HepG2 (cell line): ENCODE results near the gene OTOP2. TPM values are rescaled to one million over a fixed set of nuclear protein-coding genes. Genes with fewer than 3 reads are reported as not detected.

ENCODE experiments used
- CENPT ChIP-seq: sonication (generic); formaldehyde crosslinking; IDR thresholded peaks from 2 replicates; pipeline ENCODE4 v1.8.0; 2022; ENCODE audit warnings: low read depth, mild to moderate bottlenecking, moderate library complexity, missing genetic modification reagents
- ETV5 ChIP-seq: IDR thresholded peaks from 2 replicates; pipeline ENCODE4 v1.6.1; 2018; ENCODE audit warnings: missing biosample characterization, missing genetic modification reagents, inconsistent platforms, borderline replicate concordance
- FOXO1 ChIP-seq: sonication (generic); formaldehyde crosslinking; IDR thresholded peaks from 2 replicates; pipeline ENCODE4 v1.4.0; 2020; ENCODE audit warnings: missing genetic modification reagents
- HNRNPLL ChIP-seq: fragments of 200-400 bp; formaldehyde crosslinking; IDR thresholded peaks from 2 replicates; pipeline ENCODE4 v1.6.1; 2017; ENCODE audit warnings: mild to moderate bottlenecking, low read depth, low read length; ENCODE audit not compliant: poor library complexity, severe bottlenecking
- IKZF1 ChIP-seq: fragments of 450-650 bp; IDR thresholded peaks from 2 replicates; pipeline ENCODE4 v1.7.1; 2016
- IKZF4 ChIP-seq: sonication (generic); formaldehyde crosslinking; IDR thresholded peaks from 2 replicates; pipeline ENCODE4 v1.5.1; 2020; ENCODE audit warnings: borderline replicate concordance, mild to moderate bottlenecking, low read depth, missing genetic modification reagents; ENCODE audit errors: not compliant biosample characterization
- MAFF ChIP-seq: IDR thresholded peaks from 2 replicates; pipeline ENCODE4 v1.6.1; 2011; ENCODE audit warnings: low read depth, low read length, improper control_type of control experiment
- MYC ChIP-seq: sonication (generic); formaldehyde crosslinking; IDR thresholded peaks from 2 replicates; pipeline ENCODE4 v1.9.0; 2021; ENCODE audit warnings: missing genetic modification reagents, borderline replicate concordance
- PITX1 ChIP-seq: sonication (generic); formaldehyde crosslinking; IDR thresholded peaks from 2 replicates; pipeline ENCODE4 v1.5.1; 2020; ENCODE audit warnings: mild to moderate bottlenecking, missing genetic modification reagents
- POLR2AphosphoS5 ChIP-seq: IDR thresholded peaks from 2 replicates; pipeline ENCODE4 v1.6.1; 2012; ENCODE audit warnings: low read depth, low read length
- POLR2G ChIP-seq: fragments of 200-400 bp; formaldehyde crosslinking; IDR thresholded peaks from 2 replicates; pipeline ENCODE4 v1.6.1; 2018; ENCODE audit warnings: mild to moderate bottlenecking, low read depth, low read length, moderate library complexity
- SIX1 ChIP-seq: sonication (generic); formaldehyde crosslinking; IDR thresholded peaks from 2 replicates; pipeline ENCODE4 v1.4.0; 2020; ENCODE audit warnings: missing genetic modification reagents, borderline replicate concordance
- SUZ12 ChIP-seq: fragments of 150-350 bp; IDR thresholded peaks from 2 replicates; pipeline ENCODE4 v1.6.1; 2014; ENCODE audit warnings: low read depth, low read length
- TRIM24 ChIP-seq: sonication (generic); formaldehyde crosslinking; IDR thresholded peaks from 2 replicates; pipeline ENCODE4 v1.8.0; 2022; ENCODE audit warnings: mild to moderate bottlenecking, missing genetic modification reagents
- ZBTB38 ChIP-seq: sonication (generic); formaldehyde crosslinking; IDR thresholded peaks from 2 replicates; pipeline ENCODE4 v1.5.1; 2020; ENCODE audit warnings: mild to moderate bottlenecking, missing genetic modification reagents
- ZFP82 ChIP-seq: sonication (generic); formaldehyde crosslinking; IDR thresholded peaks from 2 replicates; pipeline ENCODE4 v1.5.1; 2020; ENCODE audit warnings: mild to moderate bottlenecking, missing genetic modification reagents, borderline replicate concordance
- ZNF563 ChIP-seq: sonication (generic); formaldehyde crosslinking; IDR thresholded peaks from 2 replicates; pipeline ENCODE4 v1.8.0; 2022; ENCODE audit warnings: mild to moderate bottlenecking, moderate library complexity, missing genetic modification reagents
- ZNF598 ChIP-seq: sonication (generic); formaldehyde crosslinking; IDR thresholded peaks from 2 replicates; pipeline ENCODE4 v1.5.1; 2020; ENCODE audit warnings: mild to moderate bottlenecking, missing genetic modification reagents, borderline replicate concordance
- ZNF781 ChIP-seq: sonication (generic); formaldehyde crosslinking; IDR thresholded peaks from 2 replicates; pipeline ENCODE4 v1.5.1; 2020; ENCODE audit warnings: borderline replicate concordance, mild to moderate bottlenecking, missing genetic modification reagents; ENCODE audit errors: not compliant biosample characterization
- ZZZ3 ChIP-seq: sonication (generic); formaldehyde crosslinking; IDR thresholded peaks from 2 replicates; pipeline ENCODE4 v1.4.0; 2020; ENCODE audit warnings: missing genetic modification reagents, mild to moderate bottlenecking, borderline replicate concordance
- polyA plus RNA-seq, 8 experiments: library from polyadenylated mRNA; depleted of rRNA in 3 of 8; stranded (reverse) in 7 of 8; unstranded in 1 of 8; fragments of >200 nt; fragmentation: Illumina TruSeq in 4 of 8; extraction: Trizol in 4 of 8; gene quantifications; 2 replicates each; pipeline versions ENCODE4 v1.2.1 to v1.2.3, GENCODE V29; 2011 to 2016; ENCODE audit warnings: low read depth in 4 of 8, missing spikeins in 1 of 8, mixed read lengths in 1 of 8; ENCODE audit not compliant: insufficient read depth in 1 of 8
- total RNA-seq, 5 experiments: library from RNA; depleted of rRNA; stranded (reverse); fragments of >200 nt; fragmentation: Illumina TruSeq; extraction: Trizol; gene quantifications; 2 replicates each; pipeline ENCODE4 v1.2.3, GENCODE V29; 2016; ENCODE audit warnings: low read depth in 1 of 5
- TF ChIP-seq, protein P1 (sequence below): sonication (generic); formaldehyde crosslinking; IDR thresholded peaks from 2 replicates; pipeline ENCODE4 v1.5.0; 2020; ENCODE audit warnings: missing genetic modification reagents
- TF ChIP-seq, protein P2 (sequence below): sonication (generic); formaldehyde crosslinking; IDR thresholded peaks from 2 replicates; pipeline ENCODE4 v1.4.0; 2020; ENCODE audit warnings: mild to moderate bottlenecking, missing genetic modification reagents
- TF ChIP-seq, protein P3 (sequence below): sonication (generic); formaldehyde crosslinking; IDR thresholded peaks from 2 replicates; pipeline ENCODE4 v1.4.0; 2020; ENCODE audit warnings: missing genetic modification reagents, mild to moderate bottlenecking, borderline replicate concordance
- TF ChIP-seq, protein P4 (sequence below): sonication (generic); formaldehyde crosslinking; IDR thresholded peaks from 2 replicates; pipeline ENCODE4 v1.5.0; 2020; ENCODE audit warnings: missing genetic modification reagents
- TF ChIP-seq, protein P5 (sequence below): sonication (generic); formaldehyde crosslinking; IDR thresholded peaks from 2 replicates; pipeline ENCODE4 v1.9.0; 2021; ENCODE audit warnings: missing genetic modification reagents, mild to moderate bottlenecking, borderline replicate concordance

OTOP2 gene
- total and polyA plus RNA-seq, 2 of the 13 experiments (the other 11 are each of a cell fraction or from before 2014, with no cell fraction given), result not detected

DNA sequence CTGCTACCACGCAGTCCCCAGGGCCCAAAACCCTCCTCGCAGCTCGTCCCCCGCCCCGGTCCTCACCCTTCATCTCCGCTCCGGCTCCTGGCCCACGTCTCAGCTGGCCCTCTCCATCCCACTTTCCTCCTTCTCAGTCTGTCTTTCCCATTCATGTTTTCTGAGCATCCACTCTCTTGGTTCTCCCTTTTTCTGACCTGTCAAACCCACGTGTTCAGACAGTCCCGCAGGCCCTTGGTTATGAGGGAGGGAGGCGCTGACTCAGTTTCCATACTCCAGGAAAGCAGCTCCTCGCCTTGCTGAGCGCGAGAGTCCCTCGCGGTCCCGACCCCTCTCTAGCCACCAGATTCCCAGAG is 48.9 kb downstream of the OTOP2 start (continued):
- TF ChIP-seq POLR2G (no peak), HNRNPLL (no peak), ZFP82 (0 out of 2 replicates have a peak, but pooled peaks have one; percentile 44), ZNF598 (CRISPR knock-in tag) (no peak), SIX1 (no peak), ZNF563 (no peak; the same call in 1 of the 2 replicates), MYC (CRISPR knock-in tag) (0 out of 2 replicates have a peak, but pooled peaks have one; percentile 13), IKZF4 (no peak), ZZZ3 (no peak), ETV5 (CRISPR knock-in tag) (no peak), TRIM24 (no peak), POLR2AphosphoS5 (no peak), ZNF781 (CRISPR knock-in tag) (no peak), IKZF1 (no peak), SUZ12 (no peak), PITX1 (CRISPR knock-in tag) (0 out of 2 replicates have a peak, but pooled peaks have one; percentile 45), FOXO1 (CRISPR knock-in tag) (no peak), CENPT (no peak), MAFF (no peak), ZBTB38 (CRISPR knock-in tag) (0 out of 2 replicates have a peak, but pooled peaks have one; percentile 33)
- TF ChIP-seq, protein P1, sequence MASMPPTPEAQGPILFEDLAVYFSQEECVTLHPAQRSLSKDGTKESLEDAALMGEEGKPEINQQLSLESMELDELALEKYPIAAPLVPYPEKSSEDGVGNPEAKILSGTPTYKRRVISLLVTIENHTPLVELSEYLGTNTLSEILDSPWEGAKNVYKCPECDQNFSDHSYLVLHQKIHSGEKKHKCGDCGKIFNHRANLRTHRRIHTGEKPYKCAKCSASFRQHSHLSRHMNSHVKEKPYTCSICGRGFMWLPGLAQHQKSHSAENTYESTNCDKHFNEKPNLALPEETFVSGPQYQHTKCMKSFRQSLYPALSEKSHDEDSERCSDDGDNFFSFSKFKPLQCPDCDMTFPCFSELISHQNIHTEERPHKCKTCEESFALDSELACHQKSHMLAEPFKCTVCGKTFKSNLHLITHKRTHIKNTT (CRISPR knock-in tag), result no peak
- TF ChIP-seq, protein P2, sequence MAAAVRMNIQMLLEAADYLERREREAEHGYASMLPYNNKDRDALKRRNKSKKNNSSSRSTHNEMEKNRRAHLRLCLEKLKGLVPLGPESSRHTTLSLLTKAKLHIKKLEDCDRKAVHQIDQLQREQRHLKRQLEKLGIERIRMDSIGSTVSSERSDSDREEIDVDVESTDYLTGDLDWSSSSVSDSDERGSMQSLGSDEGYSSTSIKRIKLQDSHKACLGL, result peak; percentile 64; the same call in 1 of the 2 replicates
- TF ChIP-seq, protein P3, sequence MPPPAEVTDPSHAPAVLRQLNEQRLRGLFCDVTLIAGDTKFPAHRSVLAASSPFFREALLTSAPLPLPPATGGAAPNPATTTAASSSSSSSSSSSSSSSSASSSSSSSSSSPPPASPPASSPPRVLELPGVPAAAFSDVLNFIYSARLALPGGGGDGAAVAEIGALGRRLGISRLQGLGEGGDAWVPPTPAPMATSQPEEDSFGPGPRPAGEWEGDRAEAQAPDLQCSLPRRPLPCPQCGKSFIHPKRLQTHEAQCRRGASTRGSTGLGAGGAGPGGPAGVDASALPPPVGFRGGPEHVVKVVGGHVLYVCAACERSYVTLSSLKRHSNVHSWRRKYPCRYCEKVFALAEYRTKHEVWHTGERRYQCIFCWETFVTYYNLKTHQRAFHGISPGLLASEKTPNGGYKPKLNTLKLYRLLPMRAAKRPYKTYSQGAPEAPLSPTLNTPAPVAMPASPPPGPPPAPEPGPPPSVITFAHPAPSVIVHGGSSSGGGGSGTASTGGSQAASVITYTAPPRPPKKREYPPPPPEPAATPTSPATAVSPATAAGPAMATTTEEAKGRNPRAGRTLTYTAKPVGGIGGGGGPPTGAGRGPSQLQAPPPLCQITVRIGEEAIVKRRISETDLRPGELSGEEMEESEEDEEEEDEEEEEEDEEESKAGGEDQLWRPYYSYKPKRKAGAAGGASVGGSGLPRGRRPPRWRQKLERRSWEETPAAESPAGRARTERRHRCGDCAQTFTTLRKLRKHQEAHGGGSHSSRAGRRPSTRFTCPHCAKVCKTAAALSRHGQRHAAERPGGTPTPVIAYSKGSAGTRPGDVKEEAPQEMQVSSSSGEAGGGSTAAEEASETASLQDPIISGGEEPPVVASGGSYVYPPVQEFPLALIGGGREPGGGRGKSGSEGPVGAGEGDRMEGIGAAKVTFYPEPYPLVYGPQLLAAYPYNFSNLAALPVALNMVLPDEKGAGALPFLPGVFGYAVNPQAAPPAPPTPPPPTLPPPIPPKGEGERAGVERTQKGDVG (CRISPR knock-in tag), result peak; percentile 13; the same call in 1 of the 2 replicates
- TF ChIP-seq, protein P4, sequence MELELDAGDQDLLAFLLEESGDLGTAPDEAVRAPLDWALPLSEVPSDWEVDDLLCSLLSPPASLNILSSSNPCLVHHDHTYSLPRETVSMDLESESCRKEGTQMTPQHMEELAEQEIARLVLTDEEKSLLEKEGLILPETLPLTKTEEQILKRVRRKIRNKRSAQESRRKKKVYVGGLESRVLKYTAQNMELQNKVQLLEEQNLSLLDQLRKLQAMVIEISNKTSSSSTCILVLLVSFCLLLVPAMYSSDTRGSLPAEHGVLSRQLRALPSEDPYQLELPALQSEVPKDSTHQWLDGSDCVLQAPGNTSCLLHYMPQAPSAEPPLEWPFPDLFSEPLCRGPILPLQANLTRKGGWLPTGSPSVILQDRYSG (CRISPR knock-in tag), result no peak
- TF ChIP-seq, protein P5, sequence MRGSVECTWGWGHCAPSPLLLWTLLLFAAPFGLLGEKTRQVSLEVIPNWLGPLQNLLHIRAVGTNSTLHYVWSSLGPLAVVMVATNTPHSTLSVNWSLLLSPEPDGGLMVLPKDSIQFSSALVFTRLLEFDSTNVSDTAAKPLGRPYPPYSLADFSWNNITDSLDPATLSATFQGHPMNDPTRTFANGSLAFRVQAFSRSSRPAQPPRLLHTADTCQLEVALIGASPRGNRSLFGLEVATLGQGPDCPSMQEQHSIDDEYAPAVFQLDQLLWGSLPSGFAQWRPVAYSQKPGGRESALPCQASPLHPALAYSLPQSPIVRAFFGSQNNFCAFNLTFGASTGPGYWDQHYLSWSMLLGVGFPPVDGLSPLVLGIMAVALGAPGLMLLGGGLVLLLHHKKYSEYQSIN (CRISPR knock-in tag), result no peak
